GM15510 (cell line): Measurements from ENCODE around the gene KPNA1.

Source experiments
- POLR2A ChIP-seq: IDR thresholded peaks from 3 replicates; pipeline ENCODE4 v1.6.1; 2011; ENCODE audit warnings: borderline replicate concordance; ENCODE audit not compliant: insufficient read length; ENCODE audit errors: extremely low read depth

The KPNA1 gene

GRCh38 chr3:122514123-122515019, at the start of gene KPNA1:
KPNA1 (minus strand) TSS chr3:122514939; CDS start chr3:122496565, 18,374 bp downstream.
- TF ChIP-seq POLR2A = peak; percentile 97

GRCh38 chr3:122564155-122564912, 49.6 kb upstream of the KPNA1 start, which contains the start of the genes DTX3L and PARP9:
DTX3L (plus strand) TSS chr3:122564338; CDS start chr3:122564427, 89 bp downstream.
PARP9 (minus strand) TSS chr3:122564300; CDS start chr3:122559620, 4,680 bp downstream.
- peak; percentile 58 for TF ChIP-seq POLR2A

GRCh38 chr3:122563717-122564025, 48.9 kb upstream of the KPNA1 start:
- TF ChIP-seq POLR2A = no peak

GRCh38 chr3:122562923-122563716, 48.4 kb upstream of the KPNA1 start:
- TF ChIP-seq POLR2A = no peak

- TF ChIP-seq POLR2A = no peak
Observed at GRCh38 chr3:122560680-122561079, 45.9 kb upstream of the KPNA1 start.

- TF ChIP-seq POLR2A = no peak
Observed at GRCh38 chr3:122559906-122560305, 45.2 kb upstream of the KPNA1 start.

GRCh38 chr3:122558605-122559004, 43.9 kb upstream of the KPNA1 start:
- TF ChIP-seq POLR2A = no peak

GRCh38 chr3:122557356-122557755, 42.6 kb upstream of the KPNA1 start:
- no peak for TF ChIP-seq POLR2A

GRCh38 chr3:122555275-122556071, 40.7 kb upstream of the KPNA1 start:
- TF ChIP-seq POLR2A = no peak

- TF ChIP-seq POLR2A = no peak
Observed at GRCh38 chr3:122553171-122553570, 38.4 kb upstream of the KPNA1 start.

GRCh38 chr3:122548619-122549018, 33.9 kb upstream of the KPNA1 start:
- no peak for TF ChIP-seq POLR2A

- TF ChIP-seq POLR2A = no peak
Observed at GRCh38 chr3:122548076-122548475, 33.3 kb upstream of the KPNA1 start.

GRCh38 chr3:122546151-122546550, 31.4 kb upstream of the KPNA1 start:
- TF ChIP-seq POLR2A = no peak

GRCh38 chr3:122538956-122539490, 24.3 kb upstream of the KPNA1 start:
- no peak for TF ChIP-seq POLR2A
